ENCODE results near the gene RB1.

DNA sequence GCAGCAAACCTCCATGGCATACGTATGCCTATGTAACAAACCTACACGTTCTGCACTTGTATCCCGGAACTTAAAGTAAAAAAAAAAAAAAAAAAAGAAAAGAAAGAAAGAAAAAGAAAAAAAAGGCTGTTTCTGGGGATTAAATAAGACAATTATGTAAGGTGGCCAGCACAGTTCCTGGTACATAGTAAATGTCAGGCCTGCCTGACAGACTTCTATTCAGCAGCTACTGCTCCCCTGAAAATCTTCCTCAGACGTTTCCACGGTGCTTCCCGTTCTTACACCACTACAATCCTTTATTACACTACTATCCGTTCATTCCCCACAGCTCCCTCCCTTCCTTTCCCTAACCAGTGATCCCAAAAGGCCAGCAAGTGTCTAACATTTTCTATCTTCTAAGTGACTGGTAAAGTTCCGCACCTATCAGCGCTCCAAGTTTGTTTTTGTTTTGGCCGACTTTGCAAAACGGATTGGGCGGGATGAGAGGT, 636 bp upstream of the RB1 start:
- TF ChIP-seq, protein P1, sequence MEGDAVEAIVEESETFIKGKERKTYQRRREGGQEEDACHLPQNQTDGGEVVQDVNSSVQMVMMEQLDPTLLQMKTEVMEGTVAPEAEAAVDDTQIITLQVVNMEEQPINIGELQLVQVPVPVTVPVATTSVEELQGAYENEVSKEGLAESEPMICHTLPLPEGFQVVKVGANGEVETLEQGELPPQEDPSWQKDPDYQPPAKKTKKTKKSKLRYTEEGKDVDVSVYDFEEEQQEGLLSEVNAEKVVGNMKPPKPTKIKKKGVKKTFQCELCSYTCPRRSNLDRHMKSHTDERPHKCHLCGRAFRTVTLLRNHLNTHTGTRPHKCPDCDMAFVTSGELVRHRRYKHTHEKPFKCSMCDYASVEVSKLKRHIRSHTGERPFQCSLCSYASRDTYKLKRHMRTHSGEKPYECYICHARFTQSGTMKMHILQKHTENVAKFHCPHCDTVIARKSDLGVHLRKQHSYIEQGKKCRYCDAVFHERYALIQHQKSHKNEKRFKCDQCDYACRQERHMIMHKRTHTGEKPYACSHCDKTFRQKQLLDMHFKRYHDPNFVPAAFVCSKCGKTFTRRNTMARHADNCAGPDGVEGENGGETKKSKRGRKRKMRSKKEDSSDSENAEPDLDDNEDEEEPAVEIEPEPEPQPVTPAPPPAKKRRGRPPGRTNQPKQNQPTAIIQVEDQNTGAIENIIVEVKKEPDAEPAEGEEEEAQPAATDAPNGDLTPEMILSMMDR (IDR thresholded peaks at IDR 0.05 in 2 of 3, conservative IDR thresholded peaks at IDR 0.05 in 1 of 3; ENCODE audit: borderline replicate concordance in 1 of 3, insufficient read depth in 1 of 3, low read depth in 2 of 3, low read length in 2 of 3), result no peak
- no peak for TF ChIP-seq POLR2A (IDR thresholded peaks at IDR 0.05; ENCODE audit: borderline replicate concordance, extremely low read depth, insufficient read depth, insufficient read length)
- TF ChIP-seq SIN3A (IDR thresholded peaks at IDR 0.05; ENCODE audit: low read depth), result no peak
- TF ChIP-seq CBX3 (IDR thresholded peaks at IDR 0.05; ENCODE audit: low read depth), result no peak
- no peak for TF ChIP-seq EZH2 (IDR thresholded peaks at IDR 0.05)
- TF ChIP-seq, protein P2, sequence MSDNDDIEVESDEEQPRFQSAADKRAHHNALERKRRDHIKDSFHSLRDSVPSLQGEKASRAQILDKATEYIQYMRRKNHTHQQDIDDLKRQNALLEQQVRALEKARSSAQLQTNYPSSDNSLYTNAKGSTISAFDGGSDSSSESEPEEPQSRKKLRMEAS (IDR thresholded peaks at IDR 0.05), result no peak
- TF ChIP-seq, protein P3, sequence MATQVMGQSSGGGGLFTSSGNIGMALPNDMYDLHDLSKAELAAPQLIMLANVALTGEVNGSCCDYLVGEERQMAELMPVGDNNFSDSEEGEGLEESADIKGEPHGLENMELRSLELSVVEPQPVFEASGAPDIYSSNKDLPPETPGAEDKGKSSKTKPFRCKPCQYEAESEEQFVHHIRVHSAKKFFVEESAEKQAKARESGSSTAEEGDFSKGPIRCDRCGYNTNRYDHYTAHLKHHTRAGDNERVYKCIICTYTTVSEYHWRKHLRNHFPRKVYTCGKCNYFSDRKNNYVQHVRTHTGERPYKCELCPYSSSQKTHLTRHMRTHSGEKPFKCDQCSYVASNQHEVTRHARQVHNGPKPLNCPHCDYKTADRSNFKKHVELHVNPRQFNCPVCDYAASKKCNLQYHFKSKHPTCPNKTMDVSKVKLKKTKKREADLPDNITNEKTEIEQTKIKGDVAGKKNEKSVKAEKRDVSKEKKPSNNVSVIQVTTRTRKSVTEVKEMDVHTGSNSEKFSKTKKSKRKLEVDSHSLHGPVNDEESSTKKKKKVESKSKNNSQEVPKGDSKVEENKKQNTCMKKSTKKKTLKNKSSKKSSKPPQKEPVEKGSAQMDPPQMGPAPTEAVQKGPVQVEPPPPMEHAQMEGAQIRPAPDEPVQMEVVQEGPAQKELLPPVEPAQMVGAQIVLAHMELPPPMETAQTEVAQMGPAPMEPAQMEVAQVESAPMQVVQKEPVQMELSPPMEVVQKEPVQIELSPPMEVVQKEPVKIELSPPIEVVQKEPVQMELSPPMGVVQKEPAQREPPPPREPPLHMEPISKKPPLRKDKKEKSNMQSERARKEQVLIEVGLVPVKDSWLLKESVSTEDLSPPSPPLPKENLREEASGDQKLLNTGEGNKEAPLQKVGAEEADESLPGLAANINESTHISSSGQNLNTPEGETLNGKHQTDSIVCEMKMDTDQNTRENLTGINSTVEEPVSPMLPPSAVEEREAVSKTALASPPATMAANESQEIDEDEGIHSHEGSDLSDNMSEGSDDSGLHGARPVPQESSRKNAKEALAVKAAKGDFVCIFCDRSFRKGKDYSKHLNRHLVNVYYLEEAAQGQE (IDR thresholded peaks at IDR 0.05; ENCODE audit: low read depth), result no peak
- TF ChIP-seq ZFX (IDR thresholded peaks at IDR 0.05), result no peak
- TF ChIP-seq EZH2phosphoT487 (IDR thresholded peaks at IDR 0.05; ENCODE audit: borderline replicate concordance), result no peak
- TF ChIP-seq, protein P4, sequence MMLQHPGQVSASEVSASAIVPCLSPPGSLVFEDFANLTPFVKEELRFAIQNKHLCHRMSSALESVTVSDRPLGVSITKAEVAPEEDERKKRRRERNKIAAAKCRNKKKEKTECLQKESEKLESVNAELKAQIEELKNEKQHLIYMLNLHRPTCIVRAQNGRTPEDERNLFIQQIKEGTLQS (IDR thresholded peaks at IDR 0.05), result no peak
- no peak for TF ChIP-seq TCF7L2 (IDR thresholded peaks at IDR 0.05; ENCODE audit: borderline replicate concordance, extremely low read depth, insufficient read depth, insufficient read length)
- TF ChIP-seq EGR1 (IDR thresholded peaks at IDR 0.05; ENCODE audit: low read depth), result no peak
